ENCODE results near the gene OR1F1.

OR1F1 gene

DNA sequence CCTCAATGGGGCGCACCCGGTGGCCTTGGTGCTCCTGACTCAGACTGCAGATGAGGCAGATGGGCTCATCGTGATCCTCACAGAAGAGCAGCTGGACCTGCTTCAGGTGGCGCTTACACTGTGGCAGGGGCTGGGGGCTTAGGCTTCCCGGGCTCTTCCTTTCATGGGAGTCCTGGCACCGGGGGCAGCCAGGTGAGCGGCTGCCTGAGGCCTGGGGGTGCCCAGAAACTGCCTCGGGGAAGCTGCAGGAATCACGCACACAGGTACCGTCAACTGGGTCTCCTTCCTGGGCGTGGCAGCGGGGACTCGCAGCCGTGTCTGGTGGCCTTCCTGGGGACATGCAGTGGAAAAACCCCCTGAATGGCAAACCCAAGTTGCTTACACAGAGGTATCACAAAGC is 61.4 kb downstream of the OR1F1 start:
- no peak for DNase-seq

DNA sequence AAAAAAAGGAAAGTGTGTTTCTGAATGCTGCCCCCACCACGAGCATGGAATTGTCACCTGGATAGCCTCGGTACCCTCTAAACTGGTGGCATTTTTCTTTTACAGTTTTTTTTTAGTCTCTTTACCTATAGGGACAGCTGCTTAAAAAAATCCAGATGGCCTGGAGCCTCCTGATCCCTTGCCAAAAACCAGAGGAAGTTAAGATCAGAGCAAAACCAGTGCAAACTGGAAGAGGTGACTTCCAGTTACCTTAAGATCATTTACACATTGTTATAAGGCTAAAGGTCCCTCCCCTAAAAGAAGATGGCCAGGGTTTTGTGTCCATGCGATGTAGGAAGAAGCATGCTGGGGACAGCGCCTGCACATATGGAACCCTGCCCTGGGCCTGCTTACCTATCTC is 65.0 kb downstream of the OR1F1 start:
- no peak for DNase-seq

- DNase-seq, result no peak
Measured at GRCh38 chr16:3254309-3254708, 66.3 kb downstream of the OR1F1 start.
